HuH-7.5 (cell line): ENCODE measurements around the gene OR2A25.
A peak's percentile ranks its signal among the peaks of the same experiment; 100 is the strongest.
"Not testable (repeated sequence)": the region's sequence is repeated elsewhere in the genome, so short reads cannot be mapped to it uniquely, and the experiment has no call there.

ENCODE experiments used
- DNase-seq: peaks from one replicate; pipeline ENCODE4 v3.0.0; 2011; ENCODE audit warnings: low spot score

OR2A25 gene, protein sequence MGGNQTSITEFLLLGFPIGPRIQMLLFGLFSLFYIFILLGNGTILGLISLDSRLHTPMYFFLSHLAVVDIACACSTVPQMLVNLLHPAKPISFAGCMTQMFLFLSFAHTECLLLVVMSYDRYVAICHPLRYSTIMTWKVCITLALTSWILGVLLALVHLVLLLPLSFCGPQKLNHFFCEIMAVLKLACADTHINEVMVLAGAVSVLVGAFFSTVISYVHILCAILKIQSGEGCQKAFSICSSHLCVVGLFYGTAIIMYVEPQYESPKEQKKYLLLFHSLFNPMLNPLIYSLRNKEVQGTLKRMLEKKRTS

GRCh38 chr7:144069511-144069910 lies at the start of gene OR2A25:
TSS of gene OR2A25 (plus strand) at chr7:144069811. CDS start at chr7:144074220, 4,409 bp downstream.
- DNase-seq: no peak

DNA sequence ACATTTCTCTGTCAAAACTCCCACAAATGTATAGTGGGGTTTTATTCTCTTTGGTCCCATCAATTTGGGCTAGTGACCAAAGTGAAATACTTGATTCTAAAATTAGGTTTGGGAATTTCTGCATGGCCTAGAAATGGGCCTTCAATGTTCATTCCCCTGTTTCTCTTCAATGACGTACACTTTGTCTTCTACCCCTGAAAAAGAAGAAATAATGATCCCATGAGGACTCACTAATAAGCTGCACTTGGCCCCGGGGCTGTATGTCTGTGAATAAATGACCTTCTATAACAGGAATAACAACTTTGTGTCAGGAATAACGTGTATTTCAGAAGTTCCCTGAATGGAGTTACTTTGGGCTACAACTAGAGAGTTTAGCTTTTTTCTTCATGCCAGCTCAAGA lies 49.3 kb upstream of the OR2A25 start:
- no peak for DNase-seq

GRCh38 chr7:144022169-144022568 lies 47.4 kb upstream of the OR2A25 start:
- no peak for DNase-seq

GRCh38 chr7:144023171-144023827 lies 46.3 kb upstream of the OR2A25 start:
- DNase-seq: no peak

GRCh38 chr7:144024213-144024612 lies 45.4 kb upstream of the OR2A25 start:
- DNase-seq: no peak

DNA sequence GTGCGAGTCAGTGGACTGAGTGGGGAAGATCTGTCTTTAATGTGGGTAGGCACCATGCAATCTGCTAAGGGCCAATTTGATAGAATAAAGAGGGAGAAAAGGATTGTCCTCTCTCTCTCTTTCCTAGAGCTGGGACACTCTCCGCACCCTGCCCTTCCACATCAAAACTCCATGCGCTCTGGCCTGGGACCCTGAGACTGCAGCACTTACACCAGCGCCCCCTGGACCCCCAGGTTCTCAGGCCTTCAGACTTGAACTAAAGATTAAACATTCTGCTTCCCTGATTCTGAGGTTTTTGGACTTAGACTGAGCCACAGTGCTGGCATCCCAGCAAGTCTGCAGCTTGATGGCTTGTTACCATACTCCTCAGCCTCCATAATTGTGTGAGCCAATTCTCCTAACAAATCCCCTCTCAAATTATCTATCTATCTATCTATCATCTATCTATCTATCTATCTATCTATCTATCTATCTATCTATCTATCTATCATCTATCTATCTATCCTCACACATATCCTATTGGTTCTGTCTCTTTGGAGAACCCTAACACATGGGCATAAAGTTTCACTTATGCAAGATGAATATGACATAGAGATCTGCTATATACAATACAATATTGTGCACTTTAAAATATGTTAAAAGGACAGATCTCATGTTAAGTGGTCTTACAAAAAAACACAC lies 43.3 kb upstream of the OR2A25 start:
- no peak for DNase-seq

- DNase-seq: no peak
Measured at GRCh38 chr7:144027070-144027469, 42.5 kb upstream of the OR2A25 start.

DNA sequence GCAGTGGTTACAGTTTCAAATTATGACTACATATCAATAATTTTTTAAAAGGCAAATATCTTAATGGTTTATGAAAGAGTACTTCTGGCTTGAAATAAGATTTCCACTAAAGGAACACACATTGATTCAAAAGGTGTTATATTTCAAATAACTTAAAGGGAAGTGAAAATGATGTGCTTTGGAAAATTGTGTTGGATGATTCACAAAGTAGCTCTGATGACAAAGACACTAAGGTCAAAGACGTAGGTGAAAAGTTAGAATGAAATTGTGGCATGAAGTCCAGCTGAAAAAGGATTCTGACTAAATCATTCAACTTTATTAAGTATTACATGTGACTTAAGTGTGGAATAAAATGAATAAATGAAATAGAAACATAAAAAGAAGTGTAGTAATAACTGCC lies 41.6 kb upstream of the OR2A25 start:
- no peak for DNase-seq

DNA sequence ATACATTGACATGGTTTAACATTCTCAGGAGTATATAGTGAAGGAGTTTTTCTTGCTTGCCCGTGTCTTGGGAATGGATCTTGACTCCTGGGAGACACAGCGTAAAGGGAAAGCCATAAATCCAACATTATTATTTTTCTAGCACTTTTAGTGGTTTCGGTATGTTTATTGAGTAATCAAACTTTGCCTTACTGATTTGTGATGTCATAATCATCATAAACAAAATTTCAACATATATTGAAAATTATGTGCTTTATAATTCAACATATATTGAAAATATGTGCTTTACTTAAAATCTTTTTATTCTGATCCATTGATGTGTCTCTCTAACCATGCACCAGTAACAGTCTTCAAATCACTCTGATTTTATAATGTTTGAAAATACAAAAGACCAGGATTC lies 41.1 kb upstream of the OR2A25 start:
- no peak for DNase-seq

DNA sequence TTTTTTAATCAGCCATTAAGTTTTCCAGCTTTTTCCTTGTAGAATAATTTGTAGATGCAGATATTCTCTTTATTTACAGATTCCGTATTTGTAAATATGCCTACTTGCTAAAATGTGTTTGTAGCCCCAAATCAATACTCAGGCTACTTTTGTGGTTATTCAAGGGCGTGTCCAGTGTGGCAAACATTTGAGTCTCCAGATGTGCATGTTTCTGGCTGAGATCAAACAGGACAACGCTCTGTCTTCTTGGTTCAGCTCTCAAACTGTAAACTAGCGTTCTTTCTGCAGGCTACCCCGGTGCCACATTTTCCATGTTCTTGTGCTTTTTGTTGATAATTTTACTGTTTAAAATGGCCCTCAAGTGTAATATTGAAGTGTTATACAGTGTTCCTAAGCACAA lies 37.1 kb upstream of the OR2A25 start:
- no peak for DNase-seq

DNA sequence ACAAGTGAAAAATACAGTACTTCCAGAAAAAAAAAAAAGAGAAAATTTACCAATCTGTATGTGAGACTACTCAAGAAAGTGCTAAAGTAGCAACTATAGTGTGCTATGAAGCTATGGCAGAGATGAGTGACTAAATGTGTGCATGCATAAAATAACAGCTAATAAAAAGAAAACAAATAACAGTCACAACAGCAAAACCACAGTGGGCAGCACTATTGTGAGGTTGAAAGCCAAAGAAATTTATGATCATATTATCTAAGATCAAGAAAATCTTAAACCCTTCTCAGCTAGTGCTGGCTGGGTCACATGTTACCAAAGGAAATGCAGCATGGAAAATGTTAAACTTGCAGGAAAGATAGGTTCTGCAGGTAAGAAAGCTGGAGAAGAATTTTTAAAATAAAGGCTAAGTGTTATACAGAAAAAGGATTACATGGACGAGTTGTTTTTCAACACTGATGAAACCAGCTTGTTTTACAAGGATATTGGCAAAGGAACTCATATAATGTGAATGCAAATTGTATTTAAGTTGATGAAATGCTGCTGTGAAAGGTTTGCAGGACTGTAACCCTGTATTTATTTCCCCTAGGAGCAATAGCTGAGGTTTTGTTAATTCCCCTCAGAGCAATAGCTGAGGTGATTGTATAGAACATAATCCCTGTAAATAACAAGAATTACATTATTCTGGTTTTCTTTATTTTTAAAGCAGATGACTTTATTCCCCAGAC lies 36.5 kb upstream of the OR2A25 start:
- no peak for DNase-seq

GRCh38 chr7:144035385-144035784 lies 34.2 kb upstream of the OR2A25 start:
- DNase-seq: no peak

DNA sequence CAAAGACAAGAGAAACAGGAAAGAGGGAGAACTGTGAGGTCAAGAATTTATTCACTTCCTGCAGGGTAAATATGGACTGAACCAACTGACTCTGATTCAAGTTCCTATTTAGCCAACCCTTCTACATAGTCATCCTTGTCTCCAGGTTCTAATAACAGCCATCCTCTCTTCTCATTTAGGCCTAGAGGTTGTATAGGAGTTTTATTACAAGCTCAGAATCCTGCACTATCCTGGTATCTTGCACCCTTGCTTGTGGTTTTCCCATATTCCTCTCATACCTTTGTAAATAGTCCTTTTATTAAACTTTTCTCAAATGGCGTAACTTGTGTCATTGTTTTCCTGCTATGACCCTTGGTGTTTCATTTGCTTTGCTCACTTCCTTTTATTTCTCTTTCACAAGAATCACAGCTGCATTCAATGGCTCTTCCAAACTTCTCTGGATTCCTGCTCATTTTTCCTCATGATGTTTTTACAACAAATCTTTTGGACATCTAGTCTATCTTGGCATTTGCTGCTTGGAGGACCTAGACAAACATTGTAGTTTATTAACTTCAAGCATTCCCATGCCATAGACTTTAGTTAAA lies 33.2 kb upstream of the OR2A25 start:
- DNase-seq: no peak

- DNase-seq: no peak
Measured at GRCh38 chr7:144037414-144038035, 32.1 kb upstream of the OR2A25 start.

GRCh38 chr7:144038887-144039286 lies 30.7 kb upstream of the OR2A25 start:
- DNase-seq: no peak

DNA sequence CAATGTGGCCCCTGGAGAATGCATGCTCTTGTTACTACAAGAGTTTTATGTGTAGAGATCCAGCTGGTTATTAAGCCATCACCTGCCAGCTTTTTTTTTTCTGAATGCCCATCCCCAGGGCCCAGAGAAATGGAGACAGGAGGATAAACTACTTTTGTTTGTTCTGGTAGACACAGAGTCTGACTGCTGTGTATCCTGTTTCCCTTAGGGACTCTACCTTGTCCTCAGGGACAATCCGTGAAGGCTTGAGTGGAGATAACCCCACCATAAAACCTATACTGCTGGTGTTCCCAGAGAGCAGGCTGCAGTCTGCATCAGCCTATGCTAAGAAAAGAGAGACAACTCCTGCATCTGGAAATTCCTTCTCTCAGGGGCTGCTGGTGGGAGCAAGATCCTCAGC lies 21.0 kb upstream of the OR2A25 start, which contains the start of gene OR2A5:
OR2A5 (plus strand) TSS at position 301 of the 400 bp plus-strand sequence. CDS start 1,454 bp downstream, outside the sequence.
- DNase-seq: no peak

DNA sequence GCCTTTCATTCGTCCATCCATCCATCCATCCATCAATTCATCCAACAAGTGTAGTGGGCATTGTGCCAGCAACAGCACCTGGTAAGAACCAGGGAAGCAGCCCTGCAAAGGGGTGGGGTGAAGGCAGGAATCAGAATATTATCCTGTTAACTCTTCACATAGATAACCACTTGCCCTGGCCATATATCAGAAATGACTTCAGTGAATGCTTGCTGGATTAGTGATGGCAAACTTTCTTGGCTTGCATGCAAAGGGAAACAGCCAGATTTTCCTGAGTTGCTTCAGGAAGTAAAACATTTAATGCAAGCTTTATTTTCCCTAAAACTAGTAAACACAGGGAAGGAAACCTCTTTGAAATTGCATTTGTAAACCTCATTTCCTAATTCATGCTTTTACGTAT lies 20.1 kb upstream of the OR2A25 start:
- DNase-seq: no peak

- DNase-seq: no peak
Measured at GRCh38 chr7:144050093-144050492, 19.5 kb upstream of the OR2A25 start.

DNA sequence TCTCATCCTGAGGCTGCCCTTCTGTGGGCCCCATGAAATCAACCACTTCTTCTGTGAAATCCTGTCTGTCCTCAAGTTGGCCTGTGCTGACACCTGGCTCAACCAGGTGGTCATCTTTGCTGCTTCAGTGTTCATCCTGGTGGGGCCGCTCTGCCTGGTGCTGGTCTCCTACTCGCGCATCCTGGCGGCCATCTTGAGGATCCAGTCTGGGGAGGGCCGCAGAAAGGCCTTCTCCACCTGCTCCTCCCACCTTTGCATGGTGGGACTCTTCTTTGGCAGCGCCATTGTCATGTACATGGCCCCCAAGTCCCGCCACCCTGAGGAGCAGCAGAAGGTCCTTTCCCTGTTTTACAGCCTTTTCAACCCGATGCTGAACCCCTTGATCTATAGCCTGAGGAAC lies 18.7 kb upstream of the OR2A25 start:
- not testable (repeated sequence) for DNase-seq

DNA sequence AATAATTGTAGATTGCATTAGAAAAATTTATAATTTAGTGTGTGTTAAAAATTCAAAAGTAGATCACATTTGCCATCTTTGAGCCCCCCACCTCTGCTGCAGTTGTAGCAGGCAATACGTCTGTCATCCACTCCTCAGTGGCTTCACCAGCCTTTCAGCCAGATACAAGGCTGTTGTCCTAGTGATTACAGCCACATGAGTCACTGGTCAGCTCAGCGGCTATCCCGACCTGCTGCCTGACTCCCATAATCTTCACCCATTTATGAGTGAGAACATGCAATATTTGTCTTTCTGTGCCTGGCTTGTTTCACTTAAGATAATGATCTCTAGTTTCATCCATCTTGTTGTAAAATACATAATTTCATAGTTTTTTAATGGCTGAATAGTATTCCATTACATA lies 11.7 kb upstream of the OR2A25 start:
- DNase-seq: peak; percentile 10

- no peak for DNase-seq
Measured at GRCh38 chr7:144063710-144064109, 5.9 kb upstream of the OR2A25 start.

GRCh38 chr7:144069953-144070352 lies 342 bp downstream of the OR2A25 start:
- DNase-seq: no peak
